Measurements from ENCODE around the gene AXL.

Gene AXL

DNA sequence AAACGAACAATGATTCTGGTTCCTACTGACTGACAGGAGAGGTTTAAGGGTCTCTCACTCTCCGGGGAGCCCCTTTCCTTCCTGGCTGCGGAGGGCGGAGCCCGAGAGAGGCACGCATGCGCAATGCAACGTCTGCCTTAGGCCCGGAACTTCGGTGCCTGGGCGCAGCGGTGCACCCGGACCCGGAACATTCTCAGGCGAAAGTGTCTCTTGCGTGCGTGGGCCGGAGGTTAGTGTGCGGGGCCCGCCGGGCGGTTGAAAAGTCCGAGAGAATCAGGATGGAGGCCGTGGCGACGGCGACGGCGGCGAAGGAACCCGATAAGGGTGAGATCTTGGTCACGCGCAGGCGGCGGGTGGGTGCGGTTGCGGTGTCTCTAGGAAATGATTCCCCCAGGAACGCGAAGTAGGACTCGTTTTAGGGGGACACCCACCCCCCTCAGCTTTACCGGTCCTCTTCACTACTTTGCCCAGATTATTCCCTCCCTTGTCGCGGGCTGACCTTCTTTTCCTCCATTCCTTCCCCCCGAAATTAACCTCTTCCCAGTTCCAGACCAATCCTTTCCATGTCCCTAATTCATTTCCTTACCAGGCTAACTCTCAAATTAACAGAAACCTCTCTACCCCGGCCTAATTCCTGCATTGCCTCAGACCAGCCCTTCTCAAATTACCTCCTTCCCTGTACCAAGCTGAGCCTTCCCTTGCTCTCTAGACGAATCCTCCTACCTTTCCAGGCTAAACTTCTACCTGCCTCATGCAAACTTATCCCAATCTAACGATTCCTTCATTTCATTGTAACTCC is 91.2 kb downstream of the AXL start, which contains the start of gene CCDC97:
Gene CCDC97, plus strand, starts transcription at position 140 of the 799 bp plus-strand sequence. Its CDS starts 139 bp downstream, at position 279.
- peak; percentile 97 for DNase-seq

DNA sequence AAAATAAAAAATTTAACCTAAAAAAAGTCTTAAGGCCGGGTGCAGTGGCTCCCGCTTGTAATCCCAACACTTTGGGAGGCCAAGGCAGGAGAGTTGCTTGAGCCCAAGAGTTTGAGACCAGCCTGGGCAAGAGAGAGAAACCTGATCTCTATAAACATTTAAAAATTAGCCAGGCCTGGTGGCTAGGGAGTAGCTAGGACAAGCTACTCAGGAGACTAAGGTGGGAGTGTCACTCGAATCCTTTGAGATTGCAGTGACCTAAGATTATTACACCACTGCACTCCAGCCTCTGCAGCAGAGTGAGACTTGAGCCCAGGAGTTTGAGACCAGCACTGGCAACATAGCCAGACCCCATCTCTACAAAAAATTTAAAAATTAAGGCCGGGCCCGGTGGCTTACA is 92.0 kb downstream of the AXL start:
- no peak for DNase-seq

All from eye (tissue), 1 donor.